CD4-positive, alpha-beta T cell treated with Interferon alpha-2 for 1 hour (primary cell): Measurements from ENCODE around the gene IGSF3.
"Not testable (repeated sequence)": the region's sequence is repeated elsewhere in the genome, so short reads cannot be mapped to it uniquely, and the experiment has no call there.

Source experiments
- DNase-seq, 2 donors: peaks; one replicate each; pipeline ENCODE4 v3.0.0-alpha.2; 2020 to 2022

IGSF3 gene

GRCh38 chr1:116593977-116594376 is 73.6 kb downstream of the IGSF3 start:
- not testable (repeated sequence) for DNase-seq

GRCh38 chr1:116593401-116593800 is 74.1 kb downstream of the IGSF3 start:
- DNase-seq = not testable (repeated sequence)

DNA sequence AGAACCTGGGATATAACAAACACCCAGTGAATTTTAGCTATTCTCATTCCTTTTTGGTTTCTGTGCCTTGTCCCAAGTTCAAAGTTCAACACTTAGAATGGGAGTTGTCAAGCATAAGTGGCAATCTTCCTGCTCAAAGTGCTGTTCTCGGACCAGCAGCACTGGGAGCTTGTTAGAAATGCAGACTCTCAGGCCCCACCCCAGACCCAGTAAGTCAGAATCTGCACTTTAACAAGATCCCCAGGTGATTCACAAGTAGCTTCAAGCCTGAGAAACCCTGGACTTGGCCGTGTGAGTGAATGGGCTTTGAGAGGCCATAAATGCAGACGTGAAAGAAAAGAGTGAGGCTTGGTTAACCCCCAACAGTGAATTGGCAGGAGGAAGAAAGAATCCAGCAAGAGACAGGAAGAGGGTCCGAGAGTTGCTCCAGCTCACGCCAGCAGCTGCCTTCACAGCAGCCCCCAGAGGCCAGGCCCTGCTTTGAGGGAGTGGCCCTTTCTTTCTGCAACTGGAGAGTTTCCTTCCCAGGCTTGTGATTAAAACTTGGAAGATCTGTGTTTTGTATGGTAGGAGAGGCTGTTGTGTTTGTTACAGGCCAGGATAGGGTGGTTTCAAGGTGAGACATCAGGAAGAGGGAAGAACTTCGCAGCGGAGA is 75.5 kb downstream of the IGSF3 start:
- not testable (repeated sequence) for DNase-seq

DNA sequence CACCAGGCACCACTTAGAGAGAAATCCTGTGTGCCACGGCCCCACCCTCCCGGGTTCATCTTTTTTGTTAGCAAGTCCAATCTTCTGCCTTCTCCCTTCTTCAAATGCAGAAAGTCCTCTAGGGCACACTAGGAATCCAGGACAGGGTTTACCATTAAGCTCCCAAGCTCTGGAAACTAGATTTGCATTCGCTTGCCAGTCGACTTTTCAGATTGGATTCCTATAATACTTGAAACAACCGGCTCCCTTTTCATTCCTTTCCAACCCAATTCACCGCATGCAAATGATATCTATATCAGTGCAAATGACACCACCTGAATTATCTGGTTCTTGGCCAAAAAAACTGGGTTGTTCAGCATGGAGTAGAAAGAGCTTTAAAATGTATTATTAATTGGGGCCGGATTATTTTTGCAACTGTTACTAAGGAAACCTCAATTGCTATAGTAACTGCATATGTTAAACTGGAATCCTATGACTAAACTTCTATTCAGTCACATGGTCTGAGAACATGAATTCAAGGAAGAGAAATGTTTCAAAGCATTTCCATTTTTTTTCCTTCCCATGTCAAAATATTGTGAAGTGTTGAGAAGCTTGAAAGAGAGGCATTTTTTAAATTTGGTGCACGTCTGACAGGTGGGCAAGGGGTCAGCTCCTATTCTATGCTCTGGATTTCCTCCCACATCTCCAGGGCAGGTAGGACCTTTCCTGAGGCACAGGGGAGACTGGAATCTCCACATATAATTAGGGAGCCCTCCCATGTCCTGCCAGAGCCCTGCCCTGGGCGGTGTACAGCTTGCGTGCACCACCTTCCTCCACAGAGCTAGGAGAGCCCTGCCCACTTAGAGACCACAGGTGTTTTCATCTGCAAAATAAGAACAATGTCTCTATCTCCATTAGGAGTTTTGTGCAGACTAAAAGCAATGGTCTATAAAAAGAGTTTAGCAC is 76.3 kb downstream of the IGSF3 start:
- not testable (repeated sequence) for DNase-seq

DNA sequence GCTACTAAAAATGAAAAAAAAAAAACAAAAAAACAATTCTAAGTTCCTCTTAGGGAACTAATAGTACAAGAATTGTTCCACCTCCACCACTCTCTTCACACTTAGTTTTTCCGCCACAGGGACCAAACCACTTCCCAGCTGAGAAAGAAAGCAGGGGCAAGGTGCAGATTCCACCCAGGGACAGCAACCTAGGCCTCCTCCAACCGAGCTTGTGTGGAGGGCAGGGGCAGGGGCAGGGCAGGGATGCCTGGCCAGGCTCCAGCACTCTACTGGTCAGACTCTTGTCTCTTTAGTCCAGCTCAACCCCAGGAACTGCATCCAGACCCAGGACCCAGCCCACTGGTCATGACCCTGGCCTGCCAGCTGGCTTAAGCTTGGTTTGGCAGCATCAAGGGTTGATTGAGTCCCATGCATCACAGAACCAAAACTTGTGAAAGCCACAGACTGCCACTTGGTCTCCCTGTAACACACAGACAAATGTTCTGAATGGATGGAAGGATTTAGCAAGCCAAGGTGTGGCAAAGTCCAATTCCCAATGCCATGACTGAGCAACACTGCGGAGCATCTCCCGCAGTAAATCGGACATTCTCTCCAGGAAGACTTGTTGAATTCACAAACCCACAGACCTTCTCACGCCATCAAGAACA is 77.1 kb downstream of the IGSF3 start:
- DNase-seq = not testable (repeated sequence)

DNA sequence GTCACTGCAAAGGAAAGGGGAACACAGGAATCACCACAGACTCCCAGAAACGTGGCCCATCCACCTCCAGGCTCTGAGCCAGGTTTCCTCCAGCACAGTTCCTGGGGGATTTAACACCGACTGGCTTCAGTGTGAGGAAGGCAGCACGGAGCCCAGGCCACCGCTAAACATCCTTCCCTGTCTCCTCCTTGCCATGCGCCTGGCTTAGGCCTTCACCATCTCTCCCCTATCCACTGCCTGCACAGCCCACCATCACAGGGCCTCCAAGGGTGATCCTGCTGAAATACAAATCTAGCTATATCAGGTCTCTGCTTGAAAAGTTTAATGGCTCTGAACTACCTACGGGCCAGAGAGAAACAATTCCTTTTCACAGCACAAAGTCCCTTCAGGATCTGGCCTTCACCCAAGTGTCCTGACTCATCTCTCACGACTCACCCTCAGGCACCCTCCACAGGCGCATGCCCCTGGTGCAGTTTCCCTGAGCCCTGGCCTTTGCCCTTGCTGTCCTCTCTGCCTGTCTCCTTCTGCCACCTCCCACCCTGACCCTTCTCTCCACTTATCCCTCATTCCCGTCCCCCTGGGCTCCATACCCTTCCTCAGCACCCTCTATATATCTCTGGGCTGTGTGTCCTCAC is 78.3 kb downstream of the IGSF3 start:
- peak in 1 of 2 donors; percentile 5 for DNase-seq

DNA sequence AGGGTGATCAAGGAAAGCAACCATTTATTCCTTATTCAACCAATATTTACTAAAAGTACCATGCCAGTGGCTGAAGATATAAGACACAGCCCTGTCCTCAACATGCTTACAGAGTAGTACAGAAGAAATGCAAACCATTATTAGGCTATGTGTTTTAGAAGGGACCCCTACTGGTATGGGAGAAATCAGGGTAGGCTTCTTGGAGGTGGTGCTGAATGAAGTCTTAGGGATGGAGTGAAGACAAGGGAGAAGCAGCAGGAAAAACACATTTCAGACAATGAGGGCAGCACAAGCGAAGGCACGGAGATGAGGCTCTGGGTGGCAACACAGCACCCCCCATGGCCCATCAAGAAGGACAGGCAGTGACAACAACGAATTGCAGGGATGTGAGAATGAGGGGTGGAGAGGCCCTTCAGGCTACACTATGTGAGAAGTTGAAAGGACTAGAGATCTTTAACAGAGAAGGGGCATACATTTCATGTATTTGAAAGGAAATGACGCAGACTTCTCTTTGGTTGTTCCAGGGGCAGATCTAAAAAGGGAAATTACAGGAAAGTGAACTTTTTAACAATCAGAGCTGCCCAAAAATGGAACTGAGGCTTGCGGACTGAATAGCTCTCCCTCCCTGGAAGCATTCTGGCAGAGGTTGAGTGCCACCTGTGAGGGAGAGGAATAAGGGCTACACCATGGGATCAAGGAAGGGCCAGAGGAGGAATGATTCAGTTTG is 79.9 kb downstream of the IGSF3 start:
- no peak for DNase-seq

DNA sequence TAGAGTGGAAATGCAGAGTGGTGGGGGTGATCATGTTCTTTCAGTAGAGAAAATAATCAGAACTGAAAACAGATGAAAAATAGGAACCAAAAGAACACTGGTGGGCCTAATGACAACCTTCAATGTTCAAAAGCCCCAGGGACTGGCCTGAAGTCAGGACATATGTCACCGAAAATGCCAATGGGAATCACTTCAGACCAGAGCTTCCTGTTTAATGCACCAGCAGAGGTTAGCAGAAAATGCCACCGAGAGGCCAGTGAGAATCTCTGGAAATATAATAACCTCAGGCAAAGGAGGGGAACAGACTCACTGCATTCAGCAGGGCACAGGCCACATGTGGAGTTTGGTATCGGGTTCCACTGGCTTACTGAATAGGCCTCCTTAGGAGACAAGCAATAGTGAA is 80.8 kb downstream of the IGSF3 start:
- DNase-seq = no peak

DNA sequence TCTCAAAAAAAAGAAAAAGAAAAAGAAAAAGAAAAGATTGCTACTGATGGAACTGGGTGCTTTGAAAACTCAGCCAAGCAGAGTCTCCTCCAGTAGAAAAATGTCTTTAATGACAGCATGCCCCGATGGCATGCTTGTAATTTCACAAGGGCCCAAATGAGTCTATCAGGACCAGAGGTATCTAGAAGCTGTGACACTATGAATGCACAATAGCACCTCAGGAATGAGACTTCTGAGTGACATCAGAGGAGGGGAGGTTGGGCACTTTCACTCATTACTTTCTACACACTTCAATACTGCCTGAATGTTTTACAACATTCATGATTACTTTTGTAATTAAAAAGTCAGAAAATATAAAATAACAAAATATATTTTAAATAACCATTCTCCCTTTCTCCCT is 81.6 kb downstream of the IGSF3 start:
- DNase-seq = no peak

- no peak for DNase-seq
These were observed 86.1 kb downstream of the IGSF3 start for GRCh38 chr1:116581323-116581885.

- no peak for DNase-seq
These were observed 86.8 kb downstream of the IGSF3 start for GRCh38 chr1:116580446-116581322.

GRCh38 chr1:116579259-116579875 is 88.2 kb downstream of the IGSF3 start:
- DNase-seq = no peak

- DNase-seq = no peak
These were observed 89.0 kb downstream of the IGSF3 start for GRCh38 chr1:116578581-116578980.

DNA sequence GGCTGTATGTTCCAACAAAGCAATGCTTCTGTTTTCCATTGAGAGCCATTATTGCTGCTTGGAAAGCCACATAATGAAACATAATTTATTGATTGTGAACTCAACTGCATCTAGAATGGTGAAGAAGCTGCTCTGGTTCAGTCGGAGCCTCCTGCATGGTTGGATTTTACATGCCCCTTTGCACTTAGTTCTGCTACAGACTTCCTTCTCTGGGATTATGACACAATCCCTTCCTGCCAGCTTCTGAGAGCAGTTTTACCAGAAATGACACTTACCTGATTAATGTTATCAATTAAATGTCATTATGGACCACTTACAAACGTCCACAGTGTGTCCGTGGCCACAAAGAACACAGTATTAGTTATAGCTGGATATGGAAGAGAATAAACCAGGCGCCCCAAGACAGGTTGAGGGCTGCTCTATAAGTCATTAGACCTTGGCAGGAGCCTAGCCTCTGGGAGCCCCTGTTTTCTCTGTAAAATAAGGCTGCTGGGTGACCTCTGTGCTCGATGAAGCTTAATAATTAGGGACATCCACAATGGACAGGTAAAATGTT is 89.7 kb downstream of the IGSF3 start:
- DNase-seq = no peak

DNA sequence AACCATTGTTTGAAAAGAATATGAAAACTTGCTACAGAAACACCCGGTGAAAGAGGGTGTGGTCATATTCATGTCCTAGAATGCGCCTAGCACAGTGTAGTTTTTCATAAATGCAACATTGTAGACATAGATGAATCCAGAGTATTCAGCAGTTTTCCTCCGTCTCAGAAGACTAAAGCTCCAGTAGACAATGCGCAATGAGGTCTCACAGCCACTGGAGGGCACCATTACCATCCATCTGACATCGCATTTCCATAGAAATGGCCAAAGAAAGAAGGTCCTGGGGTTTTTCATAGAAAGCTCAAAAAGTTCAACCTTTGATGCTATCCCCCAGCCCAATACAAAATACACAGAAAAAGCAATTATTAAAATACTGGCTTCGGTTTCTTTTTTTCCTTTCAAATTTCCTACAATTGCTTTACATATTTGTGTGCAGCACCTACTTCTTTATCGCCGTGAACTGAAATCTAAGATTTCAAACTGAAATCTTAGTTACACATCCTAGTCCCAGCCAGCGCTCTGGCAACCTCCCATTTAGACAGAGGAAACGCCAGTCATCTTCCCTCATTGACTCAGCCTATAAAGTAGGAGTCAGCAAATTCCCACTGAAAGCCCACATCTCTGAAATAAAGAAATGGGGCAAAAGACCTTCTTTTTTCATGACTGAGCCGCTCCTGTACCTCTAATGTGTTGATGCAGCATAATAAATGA is 92.8 kb downstream of the IGSF3 start:
- peak; percentile 55 to 70 for DNase-seq

- DNase-seq = no peak
These were observed 94.0 kb downstream of the IGSF3 start for GRCh38 chr1:116573431-116574095.

DNA sequence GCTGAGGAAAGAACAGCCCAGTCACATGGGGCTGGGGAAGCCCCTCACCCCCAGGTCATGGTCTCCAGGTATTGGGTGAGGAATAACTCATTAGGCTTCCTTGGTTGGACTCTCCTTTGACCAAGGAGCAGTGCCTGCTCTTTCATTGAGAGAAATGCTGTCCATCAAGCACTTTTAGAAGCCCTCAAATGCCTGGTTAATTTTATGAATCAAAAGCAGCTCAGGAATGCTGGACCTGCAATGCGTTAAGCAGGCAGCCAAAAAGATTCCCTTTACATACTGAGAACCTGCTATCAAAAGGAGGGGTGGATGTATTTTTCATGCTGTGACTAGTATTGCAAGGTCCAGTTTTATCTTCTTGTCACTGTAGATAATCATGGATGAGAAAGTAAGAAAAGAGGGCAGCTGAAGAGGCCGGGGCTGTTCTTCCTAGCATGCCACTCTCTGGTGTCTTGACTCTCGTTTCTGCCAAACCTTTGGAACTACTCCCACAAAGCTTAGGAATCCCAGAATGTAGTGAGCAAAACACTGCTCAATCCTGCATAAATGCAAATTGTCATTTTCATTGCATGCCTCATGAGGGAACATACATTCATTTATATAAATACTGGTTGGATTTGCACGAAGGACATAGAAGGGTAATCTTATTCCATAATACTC is 94.6 kb downstream of the IGSF3 start:
- no peak for DNase-seq

DNA sequence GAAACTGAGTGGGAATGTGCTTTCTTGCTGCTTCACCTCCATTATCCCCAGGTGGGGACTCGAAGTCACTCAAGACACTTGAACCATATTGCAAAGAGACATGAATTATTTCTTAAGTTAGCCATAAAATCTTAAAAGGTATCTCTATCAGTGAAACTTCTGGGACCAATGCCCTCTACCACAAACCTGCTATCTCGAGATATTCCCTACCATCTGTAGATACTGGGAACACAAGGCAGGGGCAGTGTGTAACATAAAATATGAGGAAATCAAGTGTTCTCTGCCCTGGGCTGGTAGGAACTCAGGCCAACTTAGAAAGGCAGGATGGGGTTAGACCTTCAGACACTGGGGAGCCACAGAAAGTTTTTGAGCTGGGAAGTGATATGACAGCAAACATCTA is 95.4 kb downstream of the IGSF3 start:
- DNase-seq = no peak
